Anterior cingulate cortex (tissue), 58 donors: ENCODE results near the gene TBX5.

Experiments
- DNase-seq, 58 donors: peaks; one replicate each; lab custom pipeline; 2025; lab: John Stamatoyannopoulos, UW

Gene TBX5

GRCh38 chr12:114434341-114434740 lies 28.4 kb upstream of the TBX5 start:
- DNase-seq, result no peak

- no peak for DNase-seq
These were observed 26.0 kb upstream of the TBX5 start for GRCh38 chr12:114431902-114432301.

- no peak for DNase-seq
These were observed 24.4 kb upstream of the TBX5 start for GRCh38 chr12:114430306-114430705.

GRCh38 chr12:114425031-114425626 lies 19.2 kb upstream of the TBX5 start:
- DNase-seq, result no peak

GRCh38 chr12:114420944-114421335 lies 15.0 kb upstream of the TBX5 start:
- no peak for DNase-seq

- DNase-seq, result no peak
These were observed 14.4 kb upstream of the TBX5 start for GRCh38 chr12:114420182-114420943.

DNA sequence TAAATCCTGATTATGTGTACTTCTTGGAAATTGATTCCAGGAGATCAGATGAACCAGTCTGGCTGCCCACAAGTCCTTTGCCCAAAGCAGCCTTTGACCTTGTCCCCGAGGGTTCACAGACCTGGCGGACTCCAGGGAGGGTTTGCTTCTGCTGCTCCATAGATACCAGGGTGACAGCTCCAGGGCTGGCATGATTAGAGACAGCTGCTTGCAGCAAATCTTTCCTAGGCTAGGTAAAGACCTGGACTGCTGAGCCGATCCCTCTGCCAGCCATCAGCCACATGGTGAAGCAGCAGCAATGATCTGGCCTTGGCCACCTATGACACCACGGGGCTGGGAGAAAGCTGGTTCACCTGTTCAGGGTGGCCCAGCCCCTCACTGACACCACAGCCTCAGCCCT lies 10.1 kb upstream of the TBX5 start:
- no peak for DNase-seq

GRCh38 chr12:114415525-114415868 lies 9.6 kb upstream of the TBX5 start:
- DNase-seq, result no peak

GRCh38 chr12:114414866-114415524 lies 9.1 kb upstream of the TBX5 start:
- no peak for DNase-seq

GRCh38 chr12:114414031-114414865 lies 8.3 kb upstream of the TBX5 start:
- DNase-seq, result no peak

DNA sequence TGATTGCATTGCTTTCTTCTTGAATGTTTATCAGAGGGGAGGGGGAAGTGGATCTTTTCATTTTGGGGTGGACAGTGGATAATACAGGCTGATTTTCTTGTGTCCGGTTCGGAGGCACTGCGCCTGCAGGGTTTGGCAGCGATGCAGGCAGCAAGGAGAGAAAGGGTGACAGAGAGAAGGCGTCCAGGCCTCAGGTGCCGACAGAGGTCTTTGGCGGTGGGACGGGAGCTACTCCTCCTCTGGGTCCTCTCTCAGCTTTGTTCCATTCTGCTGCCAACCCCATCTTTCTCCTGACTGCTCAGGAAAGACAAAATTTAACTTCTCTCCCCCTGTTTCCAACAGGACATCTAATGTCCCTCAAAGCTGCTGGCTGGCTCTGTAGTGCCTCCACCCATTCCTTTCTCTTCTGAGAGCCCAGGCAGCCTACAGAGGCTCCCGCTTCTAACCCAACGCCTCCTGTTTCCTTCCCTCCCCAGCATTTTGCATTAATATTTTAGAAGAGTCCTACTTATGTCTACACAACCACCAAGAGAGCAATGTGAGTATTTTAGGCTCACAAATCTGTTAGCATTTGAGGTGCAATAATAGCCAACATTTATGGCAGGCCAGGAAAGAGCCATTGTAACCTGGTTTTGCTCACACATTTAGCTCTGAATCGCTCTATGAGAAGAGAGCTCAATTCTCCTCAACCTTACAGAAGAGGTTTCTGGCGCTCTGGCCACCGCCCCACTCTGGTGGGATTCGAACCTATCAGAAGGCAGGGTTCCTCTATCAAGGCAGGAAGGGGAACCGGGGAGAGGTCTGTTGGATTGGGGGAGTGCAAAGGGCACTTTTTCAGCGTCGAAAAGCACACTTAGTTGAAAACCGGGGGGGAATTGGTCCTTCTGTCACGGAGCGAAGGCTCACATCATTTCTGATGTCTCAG lies 7.1 kb upstream of the TBX5 start:
- no peak for DNase-seq

GRCh38 chr12:114412307-114412706 lies 6.4 kb upstream of the TBX5 start:
- no peak for DNase-seq

DNA sequence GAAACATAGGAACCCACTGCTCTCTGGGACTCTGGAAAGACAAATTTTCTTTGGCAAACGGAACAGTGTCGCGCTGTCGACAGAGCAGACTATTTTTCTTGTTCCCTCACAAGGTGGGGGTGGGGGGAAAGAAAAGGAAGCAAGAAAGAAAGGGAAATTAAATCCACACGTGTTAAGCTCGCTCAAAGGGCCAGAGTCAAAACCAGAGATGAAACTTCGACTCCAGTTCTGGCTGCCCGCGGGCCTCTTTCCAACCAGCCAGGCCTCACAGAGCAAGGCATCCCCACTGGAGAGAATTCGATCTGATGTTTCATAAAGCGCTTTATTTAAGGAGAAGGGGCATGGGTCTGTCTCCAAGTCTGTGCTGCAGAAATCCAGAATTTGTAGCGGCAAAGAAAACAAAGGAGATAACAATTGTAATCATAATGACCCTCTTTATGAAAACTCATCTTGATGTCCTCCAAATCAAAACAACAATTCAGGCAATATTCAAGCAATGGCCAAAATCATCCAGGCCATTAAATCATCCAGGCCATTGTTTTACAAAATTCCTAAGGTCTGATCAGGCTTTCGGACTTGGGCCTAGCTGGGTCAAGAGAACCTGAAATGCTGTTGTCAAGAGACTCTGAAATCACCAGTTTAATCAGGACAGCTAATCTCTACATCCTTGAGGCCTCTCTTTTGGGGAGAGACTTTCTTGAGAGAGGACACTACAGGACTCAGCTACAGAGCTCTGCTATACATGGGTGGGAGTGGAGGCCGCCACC lies 5.3 kb upstream of the TBX5 start:
- DNase-seq, result no peak

DNA sequence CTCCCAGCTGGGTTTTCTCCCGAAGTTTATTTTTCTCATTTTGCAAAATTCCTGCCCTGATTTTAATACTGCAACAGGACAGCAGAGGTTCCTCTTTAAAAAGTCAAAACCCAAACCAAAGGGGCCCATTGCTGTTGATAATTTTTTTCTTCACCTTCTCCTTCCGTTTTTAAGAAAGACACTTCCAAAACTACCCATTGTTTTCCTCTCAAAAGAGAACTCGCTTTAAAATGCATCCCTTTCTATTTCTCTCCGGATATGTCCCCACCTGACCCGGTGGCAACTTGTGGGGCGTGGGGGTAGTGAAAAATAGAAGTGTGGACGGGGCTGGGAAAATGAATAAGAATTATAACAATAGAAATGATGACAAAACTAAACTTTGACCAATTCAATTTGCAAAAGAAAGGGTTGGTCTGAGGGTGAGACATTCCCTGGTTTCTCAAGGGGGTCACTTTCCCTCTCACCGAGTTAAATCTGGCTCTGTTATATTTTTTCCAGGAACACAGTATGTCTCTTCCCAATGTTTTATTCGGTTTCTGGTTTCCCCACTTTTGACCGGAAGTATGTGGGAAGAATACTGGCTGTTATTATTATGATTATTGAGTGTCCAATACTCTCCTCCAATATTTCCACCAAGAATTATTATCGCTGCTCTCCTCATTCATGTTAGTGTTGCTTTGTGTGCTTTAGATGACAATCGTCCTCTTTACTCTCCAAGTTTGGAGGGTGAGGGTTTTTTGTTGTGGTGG lies 4.1 kb upstream of the TBX5 start:
- DNase-seq, result no peak

DNA sequence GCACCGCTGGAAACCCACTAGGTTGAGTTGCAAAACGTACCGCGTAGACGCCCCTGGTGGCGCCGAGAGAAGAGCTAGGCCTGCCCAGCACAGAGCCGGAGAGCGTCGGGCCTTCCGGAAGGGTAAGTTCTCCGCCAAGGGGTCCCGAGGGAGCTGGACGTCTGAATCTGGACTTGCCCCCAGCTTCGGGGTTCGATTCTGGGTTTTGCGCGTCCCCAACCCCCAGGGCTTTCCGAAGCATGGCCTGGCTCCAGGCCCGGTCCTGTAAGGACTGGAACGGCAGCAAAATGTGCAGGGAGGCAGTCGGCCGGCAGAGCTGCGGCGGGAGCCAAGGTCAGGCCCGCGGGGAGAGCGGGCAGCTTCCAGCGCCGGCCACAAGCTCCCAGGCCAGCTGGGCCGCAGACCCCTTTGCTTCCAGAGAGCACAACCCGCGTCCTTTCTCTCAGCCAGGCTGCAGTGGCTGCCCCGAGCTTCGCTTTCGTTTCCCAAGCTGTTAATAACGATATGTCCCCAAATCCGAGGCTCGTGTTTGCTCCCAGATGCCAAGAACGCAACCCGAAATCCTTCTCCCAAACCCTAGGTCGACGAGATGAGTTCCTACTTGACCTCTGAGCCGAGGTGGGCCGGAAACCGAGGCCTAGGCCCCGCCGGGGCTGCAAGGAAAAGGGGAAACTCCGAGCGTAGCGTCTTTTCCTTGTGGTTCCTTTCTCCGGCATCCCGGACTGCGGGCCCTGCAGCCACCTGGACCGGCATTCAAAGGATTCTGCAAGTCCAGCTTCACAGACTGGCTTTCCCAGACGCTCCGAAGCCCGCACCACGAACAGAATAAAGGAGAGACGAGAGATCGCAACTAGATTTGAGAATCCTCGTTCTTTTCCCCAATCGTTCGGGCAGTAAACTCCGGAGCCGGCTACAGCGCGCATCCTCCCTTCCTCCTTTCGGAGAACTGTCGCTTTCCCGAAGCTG lies 3.2 kb upstream of the TBX5 start:
- no peak for DNase-seq

DNA sequence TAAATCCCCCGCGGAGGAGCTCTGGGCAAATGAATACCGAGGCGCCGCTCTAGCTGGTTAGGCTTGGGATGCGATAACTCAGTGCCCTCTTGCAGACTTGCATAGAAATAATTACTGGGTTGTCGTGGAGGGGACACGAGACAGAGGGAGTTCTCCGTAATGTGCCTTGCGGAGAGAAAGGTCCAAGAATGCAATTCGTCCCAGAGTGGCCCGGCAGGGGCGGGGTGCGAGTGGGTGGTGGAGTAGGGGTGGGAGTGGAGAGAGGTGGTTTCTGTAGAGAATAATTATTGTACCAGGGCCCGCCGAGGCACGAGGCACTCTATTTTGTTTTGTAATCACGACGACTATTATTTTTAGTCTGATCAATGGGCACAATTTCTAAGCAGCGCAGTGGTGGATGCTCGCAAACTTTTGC lies 2.5 kb upstream of the TBX5 start:
- DNase-seq, result no peak

DNA sequence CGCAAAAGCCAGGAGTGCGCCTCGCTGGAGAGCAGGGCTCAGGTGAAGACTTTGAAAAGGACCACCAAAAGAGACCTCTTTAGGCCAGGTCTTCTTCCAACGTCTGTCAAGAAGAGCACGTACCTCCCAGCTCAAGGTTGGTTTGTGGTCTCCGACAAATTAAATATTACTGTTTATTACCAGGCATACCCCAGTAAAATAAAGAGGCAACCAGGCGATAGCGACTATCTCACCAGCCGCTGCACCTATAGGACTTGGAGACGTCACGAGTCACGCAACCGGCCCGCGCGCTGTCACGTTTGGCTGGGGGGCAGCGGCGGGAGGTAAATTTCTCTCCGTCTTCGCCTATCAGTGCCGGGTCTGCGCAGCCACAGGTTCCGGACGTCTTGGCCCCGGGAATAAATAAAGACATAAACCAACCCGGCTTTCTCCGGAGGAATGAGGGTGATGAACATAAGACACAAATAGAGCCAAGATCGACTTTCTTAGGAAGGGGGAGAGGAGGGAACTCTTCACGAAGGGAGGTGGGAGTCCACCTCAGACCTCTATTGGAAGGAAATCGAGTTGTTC lies 2.0 kb upstream of the TBX5 start:
- no peak for DNase-seq
